Esophagus squamous epithelium (tissue), 4 donors: Measurements from ENCODE around the gene CRYZL1.

Source experiments
- CTCF ChIP-seq, 6 experiments: fragments of 450-650 bp in 4 of 6; fragments of 200-600 bp in 2 of 6; sonication (generic) in 2 of 6; IDR thresholded peaks; one replicate each; pipeline ENCODE4 v1.5.1; 2016 to 2019; ENCODE audit warnings: antibody characterized with exemption in 6 of 6, mild to moderate bottlenecking in 4 of 6, moderate library complexity in 4 of 6
- POLR2A ChIP-seq, 4 donors: fragments of 450-650 bp; IDR thresholded peaks; one replicate each; pipeline ENCODE4 v1.6.1; 2017; ENCODE audit warnings: antibody characterized with exemption in 4 of 4, mild to moderate bottlenecking in 4 of 4, moderate library complexity in 3 of 4

- TF ChIP-seq CTCF (IDR thresholded peaks at IDR 0.05), result no peak
- no peak for TF ChIP-seq POLR2A (IDR thresholded peaks at IDR 0.05)
Measured at GRCh38 chr21:33686386-33686785, 44.8 kb upstream of the CRYZL1 start.
